Panc1 (cell line): ENCODE results near the gene GSTM1. TPM values are rescaled to one million over a fixed set of nuclear protein-coding genes. Genes with fewer than 3 reads are reported as not detected.

Experiments used
- ATAC-seq: fragments of 200-7000 bp; cut with Tn5 transposase; 2 replicates; pipeline ENCODE4 v1.9.1; 2020; ENCODE audit warnings: mild to moderate bottlenecking, moderate library complexity
- BruUV-seq: library from RNA; stranded (reverse); fragments of 400-500 nt; replicated peaks from 2 replicates; lab custom pipeline; 2021; lab: Mats Ljungman, UMichigan
- CTCF ChIA-PET: fragments of 300-600 bp; sonication (Branson Sonifier 250); formaldehyde crosslinking; loops from one replicate; lab custom pipeline; 2022; ENCODE audit warnings: antibody characterized with exemption; lab: Charles Lee
- POLR2A ChIA-PET: fragments of 300-600 bp; sonication (Branson Sonifier 250); formaldehyde crosslinking; loops from one replicate; lab custom pipeline; 2022; ENCODE audit warnings: antibody characterized with exemption; lab: Charles Lee
- DNase-seq: peaks from one replicate; pipeline ENCODE4 v3.0.0-alpha.2; 2010; ENCODE audit warnings: low read depth, low spot score
- H3K27ac ChIP-seq: 2 replicates; pipeline ENCODE4 v1.5.1; 2011; ENCODE audit warnings: mild to moderate bottlenecking, low read length, inconsistent platforms
- H3K27me3 ChIP-seq: fragments of 200-500 bp; sonication (Bioruptor generic); 2 replicates; pipeline ENCODE4 v1.6.0; 2014; ENCODE audit warnings: low read length, inconsistent platforms; ENCODE audit not compliant: control insufficient read depth, insufficient read depth
- H3K36me3 ChIP-seq: fragments of 200-500 bp; sonication (Bioruptor generic); 2 replicates; pipeline ENCODE4 v1.5.1; 2014; ENCODE audit warnings: inconsistent platforms, mild to moderate bottlenecking, low read length, moderate library complexity; ENCODE audit not compliant: control insufficient read depth, insufficient read depth
- H3K4me1 ChIP-seq: 2 replicates; pipeline ENCODE4 v1.5.1; 2011; ENCODE audit warnings: inconsistent platforms, mild to moderate bottlenecking, low read length, moderate library complexity; ENCODE audit not compliant: control insufficient read depth, insufficient read depth
- H3K4me3 ChIP-seq, 2 experiments: 2 replicates each; pipeline ENCODE4 v1.5.1; 2011 to 2012; ENCODE audit warnings: low read depth in 2 of 2, low read length in 2 of 2, mild to moderate bottlenecking in 2 of 2, inconsistent platforms in 1 of 2, moderate library complexity in 1 of 2
- H3K9me3 ChIP-seq: fragments of 200-500 bp; sonication (Bioruptor generic); 2 replicates; pipeline ENCODE4 v1.5.1; 2014; ENCODE audit warnings: low read depth, mild to moderate bottlenecking, inconsistent platforms, low read length, moderate library complexity; ENCODE audit not compliant: control insufficient read depth, insufficient read depth
- POLR2AphosphoS5 ChIP-seq: IDR thresholded peaks from 2 replicates; pipeline ENCODE4 v1.6.1; 2012; ENCODE audit warnings: mild to moderate bottlenecking, low read depth, low read length, moderate library complexity
- REST ChIP-seq, 2 experiments: IDR thresholded peaks; 2 replicates each; pipeline ENCODE4 v1.6.1; 2011 to 2012; ENCODE audit warnings: low read depth in 2 of 2, control low read depth in 1 of 2, low read length in 1 of 2, mild to moderate bottlenecking in 1 of 2, moderate library complexity in 1 of 2; ENCODE audit not compliant: insufficient read depth in 1 of 2
- SIN3A ChIP-seq: IDR thresholded peaks from 2 replicates; pipeline ENCODE4 v1.6.1; 2012; ENCODE audit warnings: low read depth, mild to moderate bottlenecking, low read length, moderate library complexity, borderline replicate concordance; ENCODE audit not compliant: insufficient read depth
- TCF7L2 ChIP-seq: IDR thresholded peaks from 2 replicates; pipeline ENCODE4 v1.6.1; 2011; ENCODE audit warnings: mild to moderate bottlenecking, low read depth, low read length, inconsistent platforms
- in situ Hi-C: cut with HindIII; loops from 2 replicates; pipeline ENCODE4 v1.10.0; 2016; ENCODE audit warnings: low sequenced_read_pairs, low pct_unique_long_range_greater_than_20kb
- intact Hi-C: fragments of 100-400 bp; cut with micrococcal nuclease; formaldehyde crosslinking; loops from one replicate; pipeline ENCODE4 v1.10.0; 2022; ENCODE audit not compliant: unreplicated experiment
- total RNA-seq: library from RNA; stranded (reverse); gene quantifications from one replicate; pipeline ENCODE4 v1.2.1, GENCODE V29; 2021; ENCODE audit not compliant: unreplicated experiment
- TF ChIP-seq, protein P1 (sequence below): fragments of 450-650 bp; IDR thresholded peaks from 2 replicates; pipeline ENCODE4 v1.5.1; 2017; ENCODE audit warnings: mild to moderate bottlenecking

Gene GSTM1
- total RNA-seq, 1 experiment from 2014 or later = not detected

DNA sequence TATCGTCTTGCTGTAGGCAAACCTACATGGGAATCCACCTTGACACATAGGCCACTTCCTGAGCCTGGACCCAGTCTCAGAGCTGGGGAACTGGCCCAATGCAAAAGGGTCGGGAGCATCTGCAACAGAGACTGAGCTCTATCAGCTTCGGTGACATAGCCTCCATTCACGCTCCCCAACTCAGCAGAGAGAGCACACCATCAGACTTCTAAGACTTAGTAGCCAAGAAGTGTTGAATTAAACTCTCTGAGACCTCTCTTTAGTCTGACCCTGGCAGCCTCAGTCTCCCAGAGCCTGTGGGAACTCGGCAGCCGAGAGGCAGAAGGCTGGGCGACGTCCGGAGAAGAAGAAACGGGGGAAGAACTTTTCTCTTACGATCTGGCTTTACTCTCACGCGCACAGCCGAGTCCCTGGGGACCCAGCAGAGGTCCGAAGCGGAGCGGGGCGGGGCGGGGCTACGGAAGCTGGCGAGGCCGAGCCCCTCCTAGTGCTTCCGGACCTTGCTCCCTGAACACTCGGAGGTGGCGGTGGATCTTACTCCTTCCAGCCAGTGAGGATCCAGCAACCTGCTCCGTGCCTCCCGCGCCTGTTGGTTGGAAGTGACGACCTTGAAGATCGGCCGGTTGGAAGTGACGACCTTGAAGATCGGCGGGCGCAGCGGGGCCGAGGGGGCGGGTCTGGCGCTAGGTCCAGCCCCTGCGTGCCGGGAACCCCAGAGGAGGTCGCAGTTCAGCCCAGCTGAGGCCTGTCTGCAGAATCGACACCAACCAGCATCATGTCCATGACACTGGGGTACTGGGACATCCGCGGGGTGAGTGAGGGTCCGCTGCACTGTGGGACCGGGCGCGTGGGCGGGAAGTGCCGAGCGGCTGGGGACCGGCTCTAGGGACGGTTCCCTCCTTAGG is 31.8 kb upstream of the GSTM1 start, which contains the start of gene GSTM4:
TSS of gene GSTM4 (plus strand) at position 485 of the 905 bp plus-strand sequence. CDS start at position 776, 291 bp downstream.
- Histone ChIP-seq H3K36me3 (no peaks in the 10 kb centered on the region), H3K27ac (peak within 1 kb of the TSS; percentile 91), H3K9me3 (no peaks in the 10 kb centered on the region), H3K4me3 (peak within 1 kb of the TSS; percentile 64 to 81), H3K4me1 (no peaks in the 10 kb centered on the region; the same call in 1 of the 2 replicates), H3K27me3 (no peaks in the 10 kb centered on the region)
- ATAC-seq (peak; percentile 98), DNase-seq (no peak)
- POLR2A ChIA-PET = no interaction called here
- 0 out of 2 replicates have a peak, but pooled peaks have one; percentile 42 for TF ChIP-seq SIN3A
- peak; percentile 55; the same call in 1 of the 2 replicates for TF ChIP-seq POLR2AphosphoS5
- TF ChIP-seq, protein P1, sequence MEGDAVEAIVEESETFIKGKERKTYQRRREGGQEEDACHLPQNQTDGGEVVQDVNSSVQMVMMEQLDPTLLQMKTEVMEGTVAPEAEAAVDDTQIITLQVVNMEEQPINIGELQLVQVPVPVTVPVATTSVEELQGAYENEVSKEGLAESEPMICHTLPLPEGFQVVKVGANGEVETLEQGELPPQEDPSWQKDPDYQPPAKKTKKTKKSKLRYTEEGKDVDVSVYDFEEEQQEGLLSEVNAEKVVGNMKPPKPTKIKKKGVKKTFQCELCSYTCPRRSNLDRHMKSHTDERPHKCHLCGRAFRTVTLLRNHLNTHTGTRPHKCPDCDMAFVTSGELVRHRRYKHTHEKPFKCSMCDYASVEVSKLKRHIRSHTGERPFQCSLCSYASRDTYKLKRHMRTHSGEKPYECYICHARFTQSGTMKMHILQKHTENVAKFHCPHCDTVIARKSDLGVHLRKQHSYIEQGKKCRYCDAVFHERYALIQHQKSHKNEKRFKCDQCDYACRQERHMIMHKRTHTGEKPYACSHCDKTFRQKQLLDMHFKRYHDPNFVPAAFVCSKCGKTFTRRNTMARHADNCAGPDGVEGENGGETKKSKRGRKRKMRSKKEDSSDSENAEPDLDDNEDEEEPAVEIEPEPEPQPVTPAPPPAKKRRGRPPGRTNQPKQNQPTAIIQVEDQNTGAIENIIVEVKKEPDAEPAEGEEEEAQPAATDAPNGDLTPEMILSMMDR = no peak
- no peak for TF ChIP-seq REST (IDR thresholded peaks at IDR 0.05; ENCODE audit: insufficient read depth in 1 of 2, low read depth in 2 of 2, low read length in 1 of 2)
- TF ChIP-seq TCF7L2 = no peak
- BruUV-seq = no TSS peak
- intact Hi-C loops (no loop called here), in situ Hi-C loops (no loop called here)
- CTCF ChIA-PET = interaction anchor here (0.6 kb wide), 2 partner anchors 121 to 267 kb away, joined by 3 to 8 read pairs; no protein-coding TSS in a partner anchor

- ChIA-PET POLR2A (no interaction called here), CTCF (no interaction called here)
- H3K4me1 ChIP-seq = no peaks in the 10 kb centered on the region; the same call in 1 of the 2 replicates
- DNase-seq (no peak), ATAC-seq (no peak)
- intact Hi-C loops = no loop called here
- H3K27me3 ChIP-seq = no peaks in the 10 kb centered on the region
- H3K9me3 ChIP-seq = no peaks in the 10 kb centered on the region
- no peak overlapping the region for H3K27ac ChIP-seq
- H3K4me3 ChIP-seq = no peak overlapping the region
- no TSS peak for BruUV-seq
- in situ Hi-C loops = no loop called here
- H3K36me3 ChIP-seq = no peaks in the 10 kb centered on the region
- TF ChIP-seq REST (IDR thresholded peaks at IDR 0.05; ENCODE audit: insufficient read depth in 1 of 2, low read depth in 2 of 2, low read length in 1 of 2) (no peak), POLR2AphosphoS5 (no peak), SIN3A (no peak), TCF7L2 (no peak)
- TF ChIP-seq, protein P1 = no peak
Observed at GRCh38 chr1:109657395-109657794, 30.2 kb upstream of the GSTM1 start.
